Measurements from ENCODE around the gene SLC26A5.

Gene SLC26A5

GRCh38 chr7:103462358-103462757 lies 16.4 kb upstream of the SLC26A5 start:
- DNase-seq (ENCODE audit: extremely low read depth, low read depth), result no peak
- TF ChIP-seq CTCF (IDR thresholded peaks at IDR 0.05; ENCODE audit: low read depth, low read length), result no peak

GRCh38 chr7:103447073-103447960 lies 1.3 kb upstream of the SLC26A5 start:
- DNase-seq (ENCODE audit: extremely low read depth, low read depth), result peak; percentile 5
- peak; percentile 79 for TF ChIP-seq CTCF (IDR thresholded peaks at IDR 0.05; ENCODE audit: low read depth, low read length)

GRCh38 chr7:103445228-103446048 lies 569 bp downstream of the SLC26A5 start:
- DNase-seq (ENCODE audit: extremely low read depth, low read depth), result no peak
- TF ChIP-seq CTCF (IDR thresholded peaks at IDR 0.05; ENCODE audit: low read depth, low read length), result no peak

DNA sequence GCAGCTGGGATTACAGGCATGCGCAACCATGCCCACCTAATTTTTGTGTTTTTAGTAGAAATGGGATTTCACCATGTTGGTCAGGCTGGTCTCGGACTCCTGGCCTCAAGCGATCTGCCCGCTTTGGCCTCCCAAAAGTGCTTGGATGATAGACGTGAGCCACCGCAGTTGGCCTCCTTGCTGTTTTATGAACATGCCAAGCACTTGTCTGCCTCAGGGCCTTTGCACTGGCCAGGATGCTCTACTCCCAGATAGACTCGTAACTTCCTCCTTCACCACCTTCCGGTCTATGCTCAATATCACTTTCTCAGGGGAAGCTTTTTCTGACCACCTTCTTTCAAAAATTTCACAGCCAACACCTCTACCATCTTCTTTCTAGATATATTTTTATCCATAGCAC lies 6.3 kb downstream of the SLC26A5 start:
- no peak for TF ChIP-seq CTCF (IDR thresholded peaks at IDR 0.05; ENCODE audit: low read depth, low read length)
- DNase-seq (ENCODE audit: extremely low read depth, low read depth), result no peak

- DNase-seq (ENCODE audit: extremely low read depth, low read depth), result no peak
These were observed 8.4 kb downstream of the SLC26A5 start for GRCh38 chr7:103437623-103438022.

GRCh38 chr7:103432712-103433111 lies 13.3 kb downstream of the SLC26A5 start:
- no peak for TF ChIP-seq CTCF (IDR thresholded peaks at IDR 0.05; ENCODE audit: low read depth, low read length)
- DNase-seq (ENCODE audit: extremely low read depth, low read depth), result no peak

More at GRCh38 chr7:103437623-103438022, 8.4 kb downstream of the SLC26A5 start:
- TF ChIP-seq CTCF (IDR thresholded peaks at IDR 0.05; ENCODE audit: low read depth, low read length), result no peak

- TF ChIP-seq CTCF (IDR thresholded peaks at IDR 0.05; ENCODE audit: low read depth, low read length), result no peak
- no peak for DNase-seq (ENCODE audit: extremely low read depth, low read depth)
These were observed 20.8 kb downstream of the SLC26A5 start for GRCh38 chr7:103425177-103425576.
